ENCODE results near the gene BTBD3.

BTBD3 gene

GRCh38 chr20:11894062-11894461 is 23.6 kb upstream of the BTBD3 start:
- Histone ChIP-seq H3K27me3 (ENCODE audit: insufficient read depth, low read depth, severe bottlenecking) (no peaks in the 10 kb centered on the region), H3K36me3 (no peaks in the 10 kb centered on the region), H3K4me3 (ENCODE audit: low read depth, low read length) (no peak overlapping the region), H3K27ac (no peak overlapping the region), H3K9me3 (ENCODE audit: severe bottlenecking) (no peaks in the 10 kb centered on the region)
- TF ChIP-seq, protein P1, sequence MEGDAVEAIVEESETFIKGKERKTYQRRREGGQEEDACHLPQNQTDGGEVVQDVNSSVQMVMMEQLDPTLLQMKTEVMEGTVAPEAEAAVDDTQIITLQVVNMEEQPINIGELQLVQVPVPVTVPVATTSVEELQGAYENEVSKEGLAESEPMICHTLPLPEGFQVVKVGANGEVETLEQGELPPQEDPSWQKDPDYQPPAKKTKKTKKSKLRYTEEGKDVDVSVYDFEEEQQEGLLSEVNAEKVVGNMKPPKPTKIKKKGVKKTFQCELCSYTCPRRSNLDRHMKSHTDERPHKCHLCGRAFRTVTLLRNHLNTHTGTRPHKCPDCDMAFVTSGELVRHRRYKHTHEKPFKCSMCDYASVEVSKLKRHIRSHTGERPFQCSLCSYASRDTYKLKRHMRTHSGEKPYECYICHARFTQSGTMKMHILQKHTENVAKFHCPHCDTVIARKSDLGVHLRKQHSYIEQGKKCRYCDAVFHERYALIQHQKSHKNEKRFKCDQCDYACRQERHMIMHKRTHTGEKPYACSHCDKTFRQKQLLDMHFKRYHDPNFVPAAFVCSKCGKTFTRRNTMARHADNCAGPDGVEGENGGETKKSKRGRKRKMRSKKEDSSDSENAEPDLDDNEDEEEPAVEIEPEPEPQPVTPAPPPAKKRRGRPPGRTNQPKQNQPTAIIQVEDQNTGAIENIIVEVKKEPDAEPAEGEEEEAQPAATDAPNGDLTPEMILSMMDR (IDR thresholded peaks at IDR 0.05; ENCODE audit: low read depth, low read length) = no peak
- DNase-seq = no peak

DNA sequence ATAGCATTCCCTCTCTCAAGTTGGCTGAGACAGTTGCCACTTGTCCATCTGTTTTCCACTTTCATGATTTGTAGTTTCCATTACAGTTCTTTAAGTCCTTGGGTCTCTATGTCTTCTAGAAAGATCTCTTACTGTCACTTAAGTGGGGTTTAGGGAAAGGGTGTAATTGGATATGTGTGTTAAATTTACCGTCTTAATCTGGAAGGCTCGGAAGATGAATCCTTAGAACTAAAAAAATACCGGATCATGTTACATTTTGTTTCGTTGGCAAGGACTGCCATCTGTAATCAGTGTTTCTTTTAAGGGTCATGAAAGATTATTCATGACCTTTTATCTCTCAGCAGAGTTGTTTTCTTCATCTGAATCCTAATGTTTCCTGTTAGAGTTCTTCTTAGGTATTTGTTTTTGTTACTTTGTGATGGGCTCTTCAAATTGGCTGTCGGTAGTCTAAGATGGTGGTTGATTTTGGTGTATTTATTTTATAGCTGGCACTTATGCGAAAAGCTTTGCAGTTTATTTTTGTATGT is 21.8 kb upstream of the BTBD3 start:
- DNase-seq = no peak
- H3K27ac ChIP-seq = no peak overlapping the region
- TF ChIP-seq, protein P1 (IDR thresholded peaks at IDR 0.05; ENCODE audit: low read depth, low read length) = no peak

GRCh38 chr20:11901127-11901526 is 16.6 kb upstream of the BTBD3 start:
- Histone ChIP-seq H3K27ac (no peak overlapping the region), H3K4me3 (ENCODE audit: low read depth, low read length) (no peak overlapping the region), H3K27me3 (ENCODE audit: insufficient read depth, low read depth, severe bottlenecking) (no peaks in the 10 kb centered on the region), H3K36me3 (no peaks in the 10 kb centered on the region), H3K9me3 (ENCODE audit: severe bottlenecking) (no peaks in the 10 kb centered on the region)
- TF ChIP-seq, protein P1 (IDR thresholded peaks at IDR 0.05; ENCODE audit: low read depth, low read length) = no peak
- DNase-seq = no peak

More for the DNA sequence above, 21.8 kb upstream of the BTBD3 start:
- no peak overlapping the region for H3K4me3 ChIP-seq (ENCODE audit: low read depth, low read length)
- no peaks in the 10 kb centered on the region for H3K9me3 ChIP-seq (ENCODE audit: severe bottlenecking)
- H3K36me3 ChIP-seq = no peaks in the 10 kb centered on the region
- H3K27me3 ChIP-seq (ENCODE audit: insufficient read depth, low read depth, severe bottlenecking) = no peaks in the 10 kb centered on the region

DNA sequence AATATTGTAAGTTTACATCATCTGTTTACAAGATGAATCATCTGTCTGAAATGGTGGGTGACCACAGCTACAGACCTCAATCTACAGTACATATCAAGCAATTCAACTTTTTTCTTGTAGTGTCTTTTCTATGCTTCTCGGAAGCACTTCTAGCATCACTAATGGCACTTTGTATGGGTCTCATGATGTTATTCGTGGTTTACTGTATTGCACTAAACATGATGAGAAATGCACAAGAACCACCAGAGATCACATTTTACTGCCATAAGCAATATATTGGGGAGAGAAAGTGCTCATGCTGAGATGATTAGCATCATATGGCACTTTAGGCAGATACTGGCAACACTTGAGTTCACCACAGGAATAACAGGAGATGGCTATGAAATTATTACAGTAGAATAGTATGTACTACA is 15.4 kb upstream of the BTBD3 start:
- H3K27ac ChIP-seq = no peak overlapping the region
- DNase-seq = no peak
- no peak overlapping the region for H3K4me3 ChIP-seq (ENCODE audit: low read depth, low read length)
- H3K36me3 ChIP-seq = no peaks in the 10 kb centered on the region
- TF ChIP-seq, protein P1 (IDR thresholded peaks at IDR 0.05; ENCODE audit: low read depth, low read length) = no peak
- no peaks in the 10 kb centered on the region for H3K9me3 ChIP-seq (ENCODE audit: severe bottlenecking)
- H3K27me3 ChIP-seq (ENCODE audit: insufficient read depth, low read depth, severe bottlenecking) = no peaks in the 10 kb centered on the region

GRCh38 chr20:11905460-11906179 is 12.1 kb upstream of the BTBD3 start:
- no peaks in the 10 kb centered on the region for H3K27me3 ChIP-seq (ENCODE audit: insufficient read depth, low read depth, severe bottlenecking)
- no peaks in the 10 kb centered on the region for H3K36me3 ChIP-seq
- no peak overlapping the region for H3K27ac ChIP-seq
- TF ChIP-seq, protein P1 (IDR thresholded peaks at IDR 0.05; ENCODE audit: low read depth, low read length) = no peak
- no peak for DNase-seq
- H3K9me3 ChIP-seq (ENCODE audit: severe bottlenecking) = no peaks in the 10 kb centered on the region
- H3K4me3 ChIP-seq (ENCODE audit: low read depth, low read length) = no peak overlapping the region
